ENCODE data around the gene ZCCHC7. TPM values are rescaled to one million over a fixed set of nuclear protein-coding genes. Genes with fewer than 3 reads are reported as not detected.

The ZCCHC7 gene
- polyA plus RNA-seq, 3 donors: 8.7 to 12.9 (median 12.5) TPM

GRCh38 chr9:37383876-37384746 lies 263.7 kb downstream of the ZCCHC7 start:
- Histone ChIP-seq H3K9ac (ENCODE audit: insufficient read depth, low read length, poor library complexity, severe bottlenecking) (no peak overlapping the region), H3K4me1 (ENCODE audit: control insufficient read depth in 1 of 2, insufficient read depth in 2 of 2, low read length in 2 of 2) (no peaks in the 10 kb centered on the region), H3K4me2 (replicated peaks; ENCODE audit: extremely low read depth, low read length, poor library complexity, severe bottlenecking) (no peak overlapping the region), H3K27me3 (ENCODE audit: control insufficient read depth in 2 of 2, insufficient read depth in 2 of 2, low read length in 2 of 2) (no peaks in the 10 kb centered on the region), H3K4me3 (replicated peaks in 1 of 3; ENCODE audit: low read depth in 2 of 3, low read length in 3 of 3) (no peak overlapping the region), H3K79me2 (ENCODE audit: insufficient read depth, low read length) (no peaks in the 10 kb centered on the region), H3K27ac (ENCODE audit: low read depth in 1 of 2, low read length in 2 of 2) (no peak overlapping the region), H2AFZ (ENCODE audit: insufficient read depth, low read depth, low read length, poor library complexity, severe bottlenecking) (no peak overlapping the region), H3K9me3 (replicated peaks in 1 of 2; ENCODE audit: control insufficient read depth in 1 of 2, insufficient read depth in 1 of 2, low read length in 2 of 2) (no peaks in the 10 kb centered on the region), H3K36me3 (replicated peaks in 1 of 2; ENCODE audit: control insufficient read depth in 1 of 2, insufficient read depth in 2 of 2, low read length in 2 of 2) (no peaks in the 10 kb centered on the region), H4K20me1 (ENCODE audit: insufficient read depth, low read length) (no peaks in the 10 kb centered on the region)
- H3K27me3 Mint-ChIP-seq (ENCODE audit: low read depth in 3 of 3): peaks cover 0 to 2% (median 0%) of the 10 kb centered on the region in 3 donors
- 92% methylated on average over 6 of the region's 12 CpGs for WGBS (ENCODE audit: insufficient coverage)
- no peak for DNase-seq
- no peaks in the 10 kb centered on the region for H3K36me3 Mint-ChIP-seq
- intact Hi-C loops (cut with micrococcal nuclease): no loop called here
- no peak overlapping the region for H3K4me3 Mint-ChIP-seq
- no peak for TF ChIP-seq CTCF (IDR thresholded peaks at IDR 0.05)
- no peak overlapping the region for H3K27ac Mint-ChIP-seq
- H3K4me1 Mint-ChIP-seq: no peaks in the 10 kb centered on the region
- H3K9me3 Mint-ChIP-seq: peaks cover 0 to 3% (median 0%) of the 10 kb centered on the region in 7 donors

DNA sequence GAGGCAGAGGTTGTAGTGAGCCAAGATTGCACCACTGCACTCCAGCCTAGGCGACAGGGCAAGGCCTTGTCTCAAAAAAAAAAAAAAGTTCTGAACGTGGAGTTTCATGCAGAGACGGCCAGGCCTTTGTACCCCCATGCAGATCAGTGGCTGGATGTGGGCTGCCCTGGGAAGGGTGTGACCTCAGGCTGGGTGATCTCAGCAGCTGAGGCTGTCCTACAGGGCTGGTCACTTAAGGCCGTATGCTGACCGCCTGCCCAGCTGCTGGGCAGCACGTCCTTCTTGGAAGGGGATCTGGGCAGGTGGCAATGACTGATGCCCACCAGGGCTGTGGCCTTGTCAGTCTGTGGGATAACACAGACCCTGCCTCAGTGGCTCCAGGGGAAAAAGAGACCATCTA lies 264.9 kb downstream of the ZCCHC7 start:
- Mint-ChIP-seq H3K9me3 (peaks cover 0 to 3% (median 0%) of the 10 kb centered on the region in 7 donors), H3K27ac (peak overlapping the region in 1 of 7 donors; percentile 62), H3K4me1 (no peaks in the 10 kb centered on the region), H3K4me3 (no peak overlapping the region), H3K36me3 (no peaks in the 10 kb centered on the region), H3K27me3 (ENCODE audit: low read depth in 3 of 3) (peaks cover 0 to 2% (median 1%) of the 10 kb centered on the region in 3 donors)
- Histone ChIP-seq H4K20me1 (ENCODE audit: insufficient read depth, low read length) (no peaks in the 10 kb centered on the region), H3K27me3 (ENCODE audit: control insufficient read depth in 2 of 2, insufficient read depth in 2 of 2, low read length in 2 of 2) (no peaks in the 10 kb centered on the region), H2AFZ (ENCODE audit: insufficient read depth, low read depth, low read length, poor library complexity, severe bottlenecking) (no peak overlapping the region), H3K4me2 (replicated peaks; ENCODE audit: extremely low read depth, low read length, poor library complexity, severe bottlenecking) (no peak overlapping the region), H3K36me3 (replicated peaks in 1 of 2; ENCODE audit: control insufficient read depth in 1 of 2, insufficient read depth in 2 of 2, low read length in 2 of 2) (no peaks in the 10 kb centered on the region), H3K4me1 (ENCODE audit: control insufficient read depth in 1 of 2, insufficient read depth in 2 of 2, low read length in 2 of 2) (no peaks in the 10 kb centered on the region), H3K9ac (ENCODE audit: insufficient read depth, low read length, poor library complexity, severe bottlenecking) (no peak overlapping the region), H3K27ac (ENCODE audit: low read depth in 1 of 2, low read length in 2 of 2) (no peak overlapping the region), H3K79me2 (ENCODE audit: insufficient read depth, low read length) (no peaks in the 10 kb centered on the region), H3K9me3 (replicated peaks in 1 of 2; ENCODE audit: control insufficient read depth in 1 of 2, insufficient read depth in 1 of 2, low read length in 2 of 2) (no peaks in the 10 kb centered on the region), H3K4me3 (replicated peaks in 1 of 3; ENCODE audit: low read depth in 2 of 3, low read length in 3 of 3) (no peak overlapping the region)
- intact Hi-C loops (cut with micrococcal nuclease): no loop called here
- WGBS (ENCODE audit: insufficient coverage): 99% methylated on average over 6 of the region's 6 CpGs
- no peak for TF ChIP-seq CTCF (IDR thresholded peaks at IDR 0.05)
- no peak for DNase-seq
